ENCODE data around the gene SSTR4. TPM values are rescaled to one million over a fixed set of nuclear protein-coding genes. Genes with fewer than 3 reads are reported as not detected.

Gene SSTR4
- total and polyA plus RNA-seq, 2 donors (not counting 3 experiments of a cell fraction or from before 2014, with no cell fraction given) = not detected

GRCh38 chr20:23061262-23061661, 26.1 kb downstream of the SSTR4 start:
- ChIA-PET CTCF (interaction anchor here (0.9 to 4.8 kb wide), 17 partner anchors 10 to 279 kb away, joined by 3 to 51 read pairs (median 4); partner anchors contain the start of gene CD93), POLR2A (interaction anchor here (2.0 kb wide), 1 partner anchor 10 kb away, joined by 6 read pairs; no protein-coding TSS in a partner anchor)
- peaks cover 29% of the 10 kb centered on the region for H3K4me1 ChIP-seq (ENCODE audit: control insufficient read depth, extremely low read depth, insufficient read depth, low read length)
- no peaks in the 10 kb centered on the region for H3K27me3 ChIP-seq (ENCODE audit: control insufficient read depth in 2 of 2, insufficient read depth in 2 of 2, low read length in 2 of 2)
- H4K20me1 ChIP-seq (replicated peaks; ENCODE audit: control insufficient read depth, extremely low read depth, insufficient read depth, low read length) = no peaks in the 10 kb centered on the region
- H3K9me1 ChIP-seq (replicated peaks; ENCODE audit: control insufficient read depth, extremely low read depth, insufficient read depth, low read length) = no peaks in the 10 kb centered on the region
- TF ChIP-seq, protein P1, sequence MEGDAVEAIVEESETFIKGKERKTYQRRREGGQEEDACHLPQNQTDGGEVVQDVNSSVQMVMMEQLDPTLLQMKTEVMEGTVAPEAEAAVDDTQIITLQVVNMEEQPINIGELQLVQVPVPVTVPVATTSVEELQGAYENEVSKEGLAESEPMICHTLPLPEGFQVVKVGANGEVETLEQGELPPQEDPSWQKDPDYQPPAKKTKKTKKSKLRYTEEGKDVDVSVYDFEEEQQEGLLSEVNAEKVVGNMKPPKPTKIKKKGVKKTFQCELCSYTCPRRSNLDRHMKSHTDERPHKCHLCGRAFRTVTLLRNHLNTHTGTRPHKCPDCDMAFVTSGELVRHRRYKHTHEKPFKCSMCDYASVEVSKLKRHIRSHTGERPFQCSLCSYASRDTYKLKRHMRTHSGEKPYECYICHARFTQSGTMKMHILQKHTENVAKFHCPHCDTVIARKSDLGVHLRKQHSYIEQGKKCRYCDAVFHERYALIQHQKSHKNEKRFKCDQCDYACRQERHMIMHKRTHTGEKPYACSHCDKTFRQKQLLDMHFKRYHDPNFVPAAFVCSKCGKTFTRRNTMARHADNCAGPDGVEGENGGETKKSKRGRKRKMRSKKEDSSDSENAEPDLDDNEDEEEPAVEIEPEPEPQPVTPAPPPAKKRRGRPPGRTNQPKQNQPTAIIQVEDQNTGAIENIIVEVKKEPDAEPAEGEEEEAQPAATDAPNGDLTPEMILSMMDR (IDR thresholded peaks at IDR 0.05; ENCODE audit: extremely low read depth in 1 of 2, insufficient read depth in 1 of 2, low read depth in 1 of 2, low read length in 2 of 2) = no peak
- TF ChIP-seq EZH2 (IDR thresholded peaks at IDR 0.05; ENCODE audit: borderline replicate concordance, low read depth, low read length, severe bottlenecking) (no peak), POLR2AphosphoS5 (IDR thresholded peaks at IDR 0.05; ENCODE audit: insufficient read depth, low read depth, low read length) (no peak), POLR2A (IDR thresholded peaks at IDR 0.05; ENCODE audit: low read depth, low read length) (no peak), FOS (IDR thresholded peaks at IDR 0.05; ENCODE audit: borderline replicate concordance, insufficient read depth, low read length) (no peak)
- FAIRE-seq (no peak), DNase-seq (ENCODE audit: low read depth, low spot score) (no peak)
- peak overlapping the region; percentile 27 for H3K9ac ChIP-seq (replicated peaks; ENCODE audit: extremely low read depth, insufficient read depth, low read length)
- intact Hi-C loops (cut with micrococcal nuclease) (no loop called here), dilution Hi-C loops (cut with MboI; ENCODE audit: extremely low pct_ligation_motif_present, low sequenced_read_pairs) (no loop called here)
- no peaks in the 10 kb centered on the region for H3K36me3 ChIP-seq (ENCODE audit: control insufficient read depth in 2 of 2, extremely low read depth in 1 of 2, insufficient read depth in 2 of 2, low read length in 2 of 2)
- no peaks in the 10 kb centered on the region for H3K9me3 ChIP-seq (replicated peaks; ENCODE audit: control insufficient read depth, insufficient read depth, low read length)
- H3K27ac ChIP-seq (ENCODE audit: insufficient read depth, low read depth, low read length) = peak overlapping the region; percentile 74
- no peak overlapping the region for H3K4me2 ChIP-seq (ENCODE audit: insufficient read depth, low read length)
- H3K4me3 ChIP-seq (replicated peaks in 1 of 3; ENCODE audit: insufficient read depth in 1 of 3, low read depth in 1 of 3, low read length in 3 of 3) = no peak overlapping the region
- H3K79me2 ChIP-seq (ENCODE audit: control insufficient read depth, insufficient read depth, low read length) = no peaks in the 10 kb centered on the region
- no peak overlapping the region for H2AFZ ChIP-seq (ENCODE audit: low read depth, low read length)
- no TSS peak for BruUV-seq (replicated peaks)
